HuH-7.5 (cell line): ENCODE results near the gene ZNF442.
A peak's percentile ranks its signal among the peaks of the same experiment; 100 is the strongest.
"Not testable (repeated sequence)": the region's sequence is repeated elsewhere in the genome, so short reads cannot be mapped to it uniquely, and the experiment has no call there.

Source experiments
- DNase-seq: peaks from one replicate; pipeline ENCODE4 v3.0.0; 2011; ENCODE audit warnings: low spot score

The ZNF442 gene

DNA sequence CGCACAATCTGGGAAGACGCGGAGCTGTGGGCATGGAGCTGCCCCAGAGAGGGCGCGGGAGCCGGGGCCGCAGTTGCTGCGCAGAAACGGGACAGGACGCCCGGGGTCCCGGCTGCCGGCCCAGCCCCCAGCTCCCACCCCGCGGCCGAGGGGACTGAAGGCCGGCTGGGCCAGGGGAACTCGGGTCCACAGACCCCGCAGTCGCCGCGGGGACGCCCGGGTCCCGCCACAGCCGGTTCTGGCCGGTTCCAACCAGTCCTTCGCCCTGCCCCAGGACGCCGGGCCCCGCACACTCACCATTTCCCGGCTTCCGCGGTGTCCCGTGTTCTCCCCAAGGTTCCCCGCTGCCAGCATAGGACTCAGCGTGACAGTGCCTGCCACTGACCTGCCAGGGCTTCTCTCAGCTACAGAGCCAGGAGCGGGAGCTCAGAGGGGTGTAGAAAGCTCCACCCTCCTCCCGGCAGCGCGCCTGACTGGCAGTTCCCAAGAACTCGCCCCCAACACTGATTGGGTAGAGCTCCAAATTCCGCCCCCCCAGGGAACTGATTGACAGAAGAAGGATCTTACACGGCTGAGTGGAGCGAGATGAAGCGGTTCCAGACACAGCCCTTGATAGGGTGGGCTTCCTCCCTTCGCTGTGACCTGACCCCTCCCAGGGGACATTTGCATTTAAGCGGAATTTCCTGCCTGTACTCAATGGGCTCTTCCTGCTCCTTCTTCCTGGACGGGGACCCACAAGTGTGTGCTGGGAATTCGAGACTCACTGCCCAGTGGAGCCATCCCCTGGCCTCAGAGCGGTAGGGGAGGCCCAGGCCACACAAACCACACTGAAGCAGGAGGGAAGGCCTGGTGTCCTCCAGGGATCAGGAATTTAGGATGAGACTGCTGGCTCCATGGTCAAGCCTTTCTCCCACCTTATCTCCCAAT, at the start of gene ZNF442:
ZNF442 (minus strand) TSS at position 448 of the 927 bp plus-strand sequence. CDS start 2,052 bp downstream, outside the sequence.
- peak; percentile 97 for DNase-seq

DNA sequence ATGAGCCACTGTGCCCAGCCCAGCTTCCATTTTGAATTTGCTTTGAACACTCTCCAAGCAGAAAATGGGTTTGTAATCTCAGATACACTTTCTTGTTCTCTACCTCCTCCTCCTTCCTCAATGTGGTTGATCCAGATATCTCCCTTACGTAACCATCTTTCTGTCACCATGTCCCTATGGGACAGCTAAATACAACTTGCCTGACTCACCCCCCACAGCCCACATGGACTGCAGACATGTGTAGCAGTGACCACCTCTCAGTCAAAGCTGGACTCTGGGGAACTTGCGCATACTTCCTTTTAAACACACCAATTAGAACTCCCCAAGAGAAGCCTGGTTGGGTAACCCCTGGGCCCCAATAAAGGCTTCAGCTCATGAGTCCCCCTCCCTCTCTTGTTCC, 46.4 kb upstream of the ZNF442 start:
- no peak for DNase-seq

GRCh38 chr19:12400633-12401502, 35.4 kb upstream of the ZNF442 start, which contains the start of gene ZNF799:
TSS of gene ZNF799 (minus strand) at chr19:12401271. CDS start at chr19:12401070, 201 bp downstream.
- DNase-seq: peak; percentile 73

- DNase-seq: not testable (repeated sequence)
These were observed 34.6 kb upstream of the ZNF442 start for GRCh38 chr19:12399901-12400632.

GRCh38 chr19:12391148-12391547, 25.7 kb upstream of the ZNF442 start:
- DNase-seq: not testable (repeated sequence)

DNA sequence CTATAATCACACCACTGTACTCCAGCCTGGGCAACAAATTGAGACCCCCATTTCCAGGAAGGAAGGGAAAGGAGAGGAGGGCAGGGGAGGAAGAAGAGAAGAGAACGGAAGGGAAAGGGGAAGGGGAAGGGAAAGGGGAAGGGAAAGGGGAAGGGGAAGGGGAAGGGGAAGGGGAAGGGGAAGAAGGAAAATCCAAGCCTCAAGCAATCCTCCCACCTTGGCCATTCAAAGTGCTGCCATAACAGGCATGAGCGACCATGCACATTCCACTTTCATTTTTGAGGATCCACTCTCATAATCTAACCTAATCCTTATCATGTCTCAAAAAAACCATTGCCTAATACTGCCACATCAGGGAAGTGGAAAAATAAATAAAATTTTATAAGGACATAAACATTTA, 20.9 kb upstream of the ZNF442 start:
- DNase-seq: not testable (repeated sequence)

- no peak for DNase-seq
These were observed 14.9 kb upstream of the ZNF442 start for GRCh38 chr19:12380444-12380737.

GRCh38 chr19:12379732-12380443, 14.4 kb upstream of the ZNF442 start:
- DNase-seq: no peak

DNA sequence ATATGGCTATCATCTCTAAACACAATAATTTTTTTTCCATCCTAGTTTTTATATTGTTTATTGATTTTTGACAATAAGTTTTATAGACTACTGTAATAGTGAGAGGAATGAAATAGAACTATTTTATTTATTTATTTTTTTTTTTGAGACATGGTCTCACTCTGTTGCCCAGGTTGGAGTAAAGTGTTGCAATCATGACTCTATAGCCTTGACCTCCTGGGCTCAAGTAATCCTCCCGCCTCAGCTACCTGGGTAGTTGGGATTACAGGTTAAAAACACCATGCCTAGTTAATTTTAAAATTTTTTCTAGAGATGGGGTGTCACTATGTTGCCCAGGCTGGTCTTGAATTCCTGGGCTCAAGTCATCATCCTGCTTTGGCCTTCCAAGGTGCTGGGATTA, 8.5 kb upstream of the ZNF442 start:
- DNase-seq: no peak

GRCh38 chr19:12364391-12365235, 870 bp downstream of the ZNF442 start:
- DNase-seq: peak; percentile 27

GRCh38 chr19:12362236-12362635, 3.2 kb downstream of the ZNF442 start:
- DNase-seq: not testable (repeated sequence)

- DNase-seq: no peak
These were observed 12.1 kb downstream of the ZNF442 start for GRCh38 chr19:12353375-12353774.

DNA sequence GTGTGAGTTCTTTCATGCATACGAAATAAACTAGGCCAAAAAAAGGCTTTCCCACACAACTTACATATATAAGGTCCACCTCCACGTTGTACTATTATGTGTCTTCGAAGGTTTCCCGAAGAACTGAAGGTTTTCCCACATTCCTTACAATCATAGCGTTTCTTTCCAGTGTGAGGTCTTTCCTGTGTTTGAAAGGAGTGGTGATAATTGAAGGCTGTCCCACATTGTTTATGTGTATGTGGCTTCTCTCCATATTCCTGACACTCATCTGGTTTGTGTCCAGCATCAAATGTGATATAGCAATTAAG, 14.6 kb downstream of the ZNF442 start:
- DNase-seq: no peak

GRCh38 chr19:12350185-12350889, 15.1 kb downstream of the ZNF442 start:
- DNase-seq: no peak

DNA sequence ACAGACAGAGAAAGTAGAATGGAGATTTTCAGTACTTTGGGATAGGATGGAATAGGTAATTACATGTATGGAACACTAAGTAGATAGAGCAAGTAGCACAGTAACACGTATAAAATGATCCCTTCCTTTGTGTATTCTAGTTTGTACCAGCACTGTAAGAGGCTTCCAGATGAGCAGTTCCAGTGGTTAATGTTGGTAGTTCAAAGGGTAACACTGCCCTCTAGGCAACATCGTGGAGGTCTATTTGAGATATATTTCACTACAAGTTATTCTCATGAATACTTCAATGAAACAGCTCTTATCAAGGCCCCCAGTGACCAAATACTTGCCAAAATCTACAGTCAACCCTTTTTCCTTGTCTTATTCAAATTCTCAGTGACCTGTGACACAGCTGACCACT, 18.6 kb downstream of the ZNF442 start:
- DNase-seq: no peak

GRCh38 chr19:12345197-12345596, 20.3 kb downstream of the ZNF442 start:
- DNase-seq: no peak

- DNase-seq: peak; percentile 92
These were observed 32.0 kb downstream of the ZNF442 start, which contains the start of gene ZNF563 for GRCh38 chr19:12333162-12334159. TSS of gene ZNF563 (minus strand) at chr19:12333633. CDS start at chr19:12333482, 151 bp downstream.

DNA sequence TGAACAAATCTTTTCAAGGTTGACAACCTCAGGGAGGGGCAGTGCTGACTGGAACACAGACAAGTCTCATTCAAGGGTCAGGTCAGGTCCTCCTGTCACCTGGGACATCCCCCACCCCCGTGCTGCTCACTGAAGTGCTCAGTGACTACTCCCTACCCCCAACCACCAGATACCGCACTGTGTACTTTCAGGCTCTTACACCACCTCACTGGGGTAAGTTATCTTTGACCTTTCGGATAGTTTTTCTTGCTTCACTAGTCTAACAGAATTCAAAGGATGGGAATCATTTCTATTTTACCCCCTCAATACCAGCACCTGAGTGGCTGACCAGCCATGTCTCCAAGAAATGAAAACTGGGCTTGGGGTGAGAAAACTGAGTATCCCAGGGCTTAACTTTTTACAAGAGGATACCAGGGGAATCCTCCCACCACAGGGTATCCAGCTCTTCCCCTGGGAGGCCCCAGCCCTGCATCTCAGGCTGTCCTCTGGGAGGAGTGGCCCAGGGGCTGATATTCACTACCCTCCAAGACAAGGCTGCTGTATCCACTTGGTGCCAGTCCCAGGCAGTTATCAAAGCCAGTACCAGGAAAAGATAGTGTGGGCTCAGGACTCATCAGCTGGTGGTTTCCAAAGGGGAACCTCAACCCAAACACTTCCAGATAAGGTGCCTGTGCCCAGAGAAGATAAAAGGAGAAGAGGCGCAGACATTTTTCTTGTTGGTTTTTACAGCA, 34.1 kb downstream of the ZNF442 start:
- DNase-seq: peak; percentile 64
